PFSK-1 (cell line): ENCODE measurements around the gene LDB2.

ENCODE experiments used
- FOXP2 ChIP-seq: optimal IDR thresholded peaks from 2 replicates; pipeline ENCODE3; 2011; ENCODE audit warnings: borderline replicate concordance, control low read depth, inconsistent platforms; ENCODE audit not compliant: insufficient read depth; ENCODE audit errors: extremely low read length, extremely low read depth
- POLR2AphosphoS5 ChIP-seq: IDR thresholded peaks from 2 replicates; pipeline ENCODE4 v1.6.1; 2012; ENCODE audit warnings: low read depth, mild to moderate bottlenecking, control low read depth, low read length, moderate library complexity
- REST ChIP-seq, 2 experiments: IDR thresholded peaks; 2 replicates each; pipeline versions ENCODE4 v1.6.1 to v1.8.0; 2011 to 2012; ENCODE audit warnings: low read depth in 2 of 2, low read length in 2 of 2, control low read depth in 1 of 2, inconsistent platforms in 1 of 2, mild to moderate bottlenecking in 1 of 2, moderate library complexity in 1 of 2; ENCODE audit not compliant: insufficient read depth in 1 of 2
- SIN3A ChIP-seq: IDR thresholded peaks from 2 replicates; pipeline ENCODE4 v1.6.1; 2012; ENCODE audit warnings: mild to moderate bottlenecking, low read length, moderate library complexity, borderline replicate concordance; ENCODE audit not compliant: insufficient read depth
- TAF1 ChIP-seq: IDR thresholded peaks from 2 replicates; pipeline ENCODE4 v1.6.1; 2012; ENCODE audit warnings: low read length, control low read depth, borderline replicate concordance; ENCODE audit not compliant: insufficient read depth

LDB2 gene

GRCh38 chr4:16750882-16751642 lies 147.4 kb downstream of the LDB2 start:
- TF ChIP-seq REST (IDR thresholded peaks at IDR 0.05; ENCODE audit: insufficient read depth in 1 of 2, low read depth in 2 of 2, low read length in 2 of 2) (no peak), SIN3A (no peak), TAF1 (no peak), POLR2AphosphoS5 (no peak), FOXP2 (no peak)

GRCh38 chr4:16750216-16750615 lies 148.2 kb downstream of the LDB2 start:
- no peak for TF ChIP-seq SIN3A

- TF ChIP-seq TAF1, result no peak
- TF ChIP-seq FOXP2, result no peak
- TF ChIP-seq REST (IDR thresholded peaks at IDR 0.05; ENCODE audit: insufficient read depth in 1 of 2, low read depth in 2 of 2, low read length in 2 of 2), result no peak
- no peak for TF ChIP-seq SIN3A
- no peak for TF ChIP-seq POLR2AphosphoS5
Measured at GRCh38 chr4:16745887-16746286, 152.6 kb downstream of the LDB2 start.

GRCh38 chr4:16745009-16745635 lies 153.3 kb downstream of the LDB2 start:
- TF ChIP-seq SIN3A (no peak), POLR2AphosphoS5 (no peak), FOXP2 (no peak), REST (IDR thresholded peaks at IDR 0.05; ENCODE audit: insufficient read depth in 1 of 2, low read depth in 2 of 2, low read length in 2 of 2) (no peak), TAF1 (no peak)

GRCh38 chr4:16741287-16741686 lies 157.2 kb downstream of the LDB2 start:
- TF ChIP-seq REST (IDR thresholded peaks at IDR 0.05; ENCODE audit: insufficient read depth in 1 of 2, low read depth in 2 of 2, low read length in 2 of 2) (no peak), SIN3A (no peak), POLR2AphosphoS5 (no peak), TAF1 (no peak), FOXP2 (no peak)
